OCI-LY3 (cell line): Measurements from ENCODE around the gene FGD4.

Experiments
- H2AFZ ChIP-seq: fragments of 200-600, 300-600 bp; shearing (Covaris generic); 2 replicates; pipeline ENCODE4 v1.6.0; 2014; ENCODE audit warnings: antibody characterized with exemption, low read depth, low read length
- H3K27ac ChIP-seq: fragments of 200-600, 300-600 bp; sonication (generic); 2 replicates; pipeline ENCODE4 v1.5.1; 2014; ENCODE audit warnings: mild to moderate bottlenecking, low read length, moderate library complexity, mixed read lengths
- H3K27me3 ChIP-seq: fragments of 200-600, 300-600 bp; sonication (generic); 2 replicates; pipeline ENCODE4 v1.6.1; 2014; ENCODE audit warnings: low read depth, low read length, mixed read lengths
- H3K36me3 ChIP-seq: fragments of 200-600, 300-600 bp; sonication (generic); replicated peaks from 2 replicates; pipeline ENCODE3; 2014; ENCODE audit warnings: low read depth, low read length, mixed read lengths
- H3K4me1 ChIP-seq: fragments of 300-600, 200-600 bp; sonication (generic); 2 replicates; pipeline ENCODE4 v1.6.1; 2014; ENCODE audit warnings: low read length, mixed read lengths
- H3K4me2 ChIP-seq: fragments of 200-600, 300-600 bp; sonication (generic); 2 replicates; pipeline ENCODE4 v1.6.1; 2014; ENCODE audit warnings: low read length, mixed read lengths
- H3K4me3 ChIP-seq: fragments of 300-600, 200-600 bp; sonication (generic); 2 replicates; pipeline ENCODE4 v1.5.1; 2014; ENCODE audit warnings: antibody characterized with exemption, mild to moderate bottlenecking, low read length, moderate library complexity
- H3K79me2 ChIP-seq: fragments of 300-600, 200-600 bp; shearing (Covaris generic); 2 replicates; pipeline ENCODE4 v1.6.1; 2014; ENCODE audit warnings: mild to moderate bottlenecking, low read length, mixed read lengths
- H3K9ac ChIP-seq: fragments of 300-600, 200-600 bp; shearing (Covaris generic); 2 replicates; pipeline ENCODE4 v1.6.0; 2014; ENCODE audit warnings: mild to moderate bottlenecking, low read length, moderate library complexity
- H3K9me3 ChIP-seq: fragments of 200-600, 300-600 bp; shearing (Covaris generic); 2 replicates; pipeline ENCODE4 v1.6.1; 2014; ENCODE audit warnings: low read length, mixed read lengths; ENCODE audit not compliant: insufficient read depth
- H4K20me1 ChIP-seq: fragments of 200-600, 300-600 bp; sonication (generic); 2 replicates; pipeline ENCODE4 v1.6.1; 2016; ENCODE audit warnings: low read length, mixed read lengths; ENCODE audit not compliant: insufficient read depth
- CTCF ChIP-seq: fragments of 200-600, 300-600 bp; sonication (generic); IDR thresholded peaks from 2 replicates; pipeline ENCODE4 v1.5.1; 2014; ENCODE audit warnings: antibody characterized with exemption, low read length, low read depth
- EZH2phosphoT487 ChIP-seq: fragments of 200-600 bp; shearing (Covaris generic); IDR thresholded peaks from 2 replicates; pipeline ENCODE4 v1.6.1; 2018; ENCODE audit warnings: antibody characterized with exemption, mixed run types, low read depth

FGD4 gene

DNA sequence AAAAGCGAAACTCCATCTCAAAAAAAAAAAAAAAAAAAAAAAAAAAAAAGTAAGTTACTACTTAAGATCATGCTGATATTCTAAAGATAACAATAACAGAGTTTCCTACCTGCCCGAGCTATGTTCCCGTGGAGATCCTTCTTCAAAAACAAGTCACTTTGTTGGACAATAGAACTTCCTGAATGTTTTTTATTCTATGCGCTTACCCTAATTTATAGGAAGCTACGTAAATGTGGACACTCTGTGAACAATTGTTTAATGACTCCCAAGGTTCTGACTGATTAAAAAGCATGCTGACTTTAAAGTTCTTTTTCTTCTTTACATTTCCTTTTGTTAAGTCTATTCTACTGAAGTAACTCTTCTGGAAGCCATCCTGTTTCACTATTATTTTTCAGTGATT lies 52.5 kb downstream of the FGD4 start:
- Histone ChIP-seq H3K27ac (no peak overlapping the region), H3K4me3 (no peak overlapping the region), H3K4me1 (peaks cover 15% of the 10 kb centered on the region), H3K9ac (no peak overlapping the region), H4K20me1 (no peaks in the 10 kb centered on the region), H3K27me3 (peaks cover 10% of the 10 kb centered on the region), H3K36me3 (no peaks in the 10 kb centered on the region), H3K4me2 (no peak overlapping the region), H3K9me3 (no peaks in the 10 kb centered on the region), H2AFZ (no peak overlapping the region), H3K79me2 (no peaks in the 10 kb centered on the region)
- TF ChIP-seq CTCF = no peak
- TF ChIP-seq EZH2phosphoT487 = no peak

DNA sequence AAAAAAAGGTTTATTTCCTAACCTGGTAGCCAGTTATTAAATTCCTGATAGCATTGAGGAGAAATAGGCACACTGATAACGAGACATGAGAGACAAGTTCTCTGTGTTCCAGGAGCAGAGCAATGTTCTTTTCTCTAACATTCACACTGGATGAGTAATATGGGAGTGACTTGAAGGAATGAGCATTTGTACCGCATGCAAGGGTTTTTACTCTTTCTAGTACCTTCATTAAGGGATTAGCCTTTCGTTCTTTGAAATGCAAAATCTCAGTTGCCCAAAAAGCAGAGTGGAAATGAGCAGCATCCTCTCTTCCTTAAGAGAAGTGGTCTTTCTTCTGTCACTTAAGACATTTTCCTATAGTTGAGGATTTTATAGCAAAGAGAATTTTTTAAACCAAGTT lies 54.7 kb downstream of the FGD4 start:
- no peak overlapping the region for H3K9ac ChIP-seq
- H3K4me2 ChIP-seq = no peak overlapping the region
- no peaks in the 10 kb centered on the region for H3K9me3 ChIP-seq
- no peaks in the 10 kb centered on the region for H4K20me1 ChIP-seq
- peaks cover 5% of the 10 kb centered on the region for H3K27me3 ChIP-seq
- H3K4me3 ChIP-seq = no peak overlapping the region
- TF ChIP-seq CTCF (no peak), EZH2phosphoT487 (no peak)
- H2AFZ ChIP-seq = no peak overlapping the region
- H3K79me2 ChIP-seq = no peaks in the 10 kb centered on the region
- peaks cover 12% of the 10 kb centered on the region for H3K4me1 ChIP-seq
- H3K27ac ChIP-seq = no peak overlapping the region
- no peaks in the 10 kb centered on the region for H3K36me3 ChIP-seq

- no peak overlapping the region for H2AFZ ChIP-seq
- no peaks in the 10 kb centered on the region for H3K36me3 ChIP-seq
- H3K4me1 ChIP-seq = peaks cover 12% of the 10 kb centered on the region
- no peaks in the 10 kb centered on the region for H4K20me1 ChIP-seq
- no peaks in the 10 kb centered on the region for H3K79me2 ChIP-seq
- TF ChIP-seq EZH2phosphoT487 (no peak), CTCF (no peak)
- H3K9me3 ChIP-seq = no peaks in the 10 kb centered on the region
- peaks cover 5% of the 10 kb centered on the region for H3K27me3 ChIP-seq
- H3K4me3 ChIP-seq = no peak overlapping the region
- H3K4me2 ChIP-seq = no peak overlapping the region
- no peak overlapping the region for H3K9ac ChIP-seq
- H3K27ac ChIP-seq = no peak overlapping the region
Measured at GRCh38 chr12:32454866-32455265, 55.5 kb downstream of the FGD4 start.

DNA sequence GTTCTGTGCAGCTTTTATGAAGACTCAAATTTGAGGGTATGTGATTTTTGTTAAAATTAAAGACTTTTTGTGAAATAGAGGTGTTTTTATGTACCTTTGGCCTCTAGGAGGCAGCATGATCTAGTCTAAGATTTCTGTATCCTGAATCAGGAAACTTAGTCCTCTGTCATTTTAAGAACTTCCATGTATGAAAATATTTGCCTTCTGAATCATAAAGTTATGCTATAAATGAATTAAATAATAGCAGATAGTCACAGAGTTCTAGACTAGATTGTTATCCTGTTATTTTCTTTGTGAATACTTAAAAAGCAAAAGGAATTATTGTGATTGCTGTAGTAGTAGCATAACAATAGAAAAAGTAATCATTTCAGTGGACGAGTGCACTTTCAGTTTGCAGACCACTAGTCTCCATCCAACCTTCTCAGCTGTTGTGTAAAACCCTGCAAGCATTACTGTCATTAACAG lies 56.3 kb downstream of the FGD4 start:
- no peaks in the 10 kb centered on the region for H3K36me3 ChIP-seq
- H2AFZ ChIP-seq = no peak overlapping the region
- no peaks in the 10 kb centered on the region for H3K79me2 ChIP-seq
- H3K27me3 ChIP-seq = peaks cover 5% of the 10 kb centered on the region
- H3K4me2 ChIP-seq = peak overlapping the region; percentile 43
- peak; percentile 82 for TF ChIP-seq CTCF
- TF ChIP-seq EZH2phosphoT487 = no peak
- H3K4me3 ChIP-seq = peak overlapping the region; percentile 23
- H3K4me1 ChIP-seq = peaks cover 12% of the 10 kb centered on the region
- no peak overlapping the region for H3K9ac ChIP-seq
- H3K27ac ChIP-seq = no peak overlapping the region
- H4K20me1 ChIP-seq = no peaks in the 10 kb centered on the region
- H3K9me3 ChIP-seq = no peaks in the 10 kb centered on the region
